ENCODE results near the gene ARID4B.
A peak's percentile ranks its signal among the peaks of the same experiment; 100 is the strongest.
"Not testable (repeated sequence)": the region's sequence is repeated elsewhere in the genome, so short reads cannot be mapped to it uniquely, and the experiment has no call there.

The ARID4B gene

DNA sequence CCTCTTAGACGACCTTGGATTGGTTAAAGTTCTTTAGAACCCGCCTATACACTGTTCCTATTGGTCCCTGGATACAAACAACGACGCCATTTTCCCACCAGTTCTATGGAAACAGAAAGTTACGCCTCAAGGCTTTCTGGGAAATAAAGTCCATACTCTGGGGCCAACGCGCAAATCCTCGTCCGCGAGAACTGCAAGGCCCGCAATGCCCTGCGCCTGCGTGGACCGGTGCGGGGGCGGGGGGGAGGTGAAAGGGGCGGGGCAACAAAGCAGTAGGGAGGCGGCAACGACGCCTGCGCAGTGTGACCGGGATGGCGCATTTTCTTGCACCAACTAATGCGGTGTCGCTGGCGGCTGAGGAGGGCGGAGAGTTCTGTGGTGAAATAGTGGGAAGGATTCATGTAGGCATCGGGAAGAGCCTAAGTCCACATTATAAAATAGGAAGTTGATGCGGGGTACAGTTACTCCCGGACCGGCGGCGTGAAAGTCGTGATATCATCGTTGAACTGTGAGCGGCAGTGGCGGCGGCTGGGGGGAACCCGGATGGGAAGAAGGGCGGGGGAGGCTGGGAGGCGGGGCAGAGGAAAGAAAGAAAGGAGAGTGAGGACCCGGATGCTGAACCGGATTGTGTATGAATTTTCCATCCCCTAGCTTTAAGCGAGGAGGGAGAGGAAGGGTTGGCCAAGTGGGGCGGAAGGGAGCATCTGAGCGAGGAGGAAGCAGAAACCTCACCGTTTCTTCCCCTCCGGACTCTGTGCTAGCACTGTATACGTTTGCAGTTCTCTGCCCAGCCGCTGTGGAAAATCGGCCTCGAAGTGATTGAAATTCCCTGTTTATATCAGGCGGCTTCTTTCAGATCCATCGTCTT is 526 bp upstream of the ARID4B start, which contains the start of gene GGPS1:
Gene GGPS1 (plus strand): TSS at position 300 of the 868 bp plus-strand sequence. CDS start 6,695 bp downstream, outside the sequence.
- DNase-seq, result peak; percentile 100

DNA sequence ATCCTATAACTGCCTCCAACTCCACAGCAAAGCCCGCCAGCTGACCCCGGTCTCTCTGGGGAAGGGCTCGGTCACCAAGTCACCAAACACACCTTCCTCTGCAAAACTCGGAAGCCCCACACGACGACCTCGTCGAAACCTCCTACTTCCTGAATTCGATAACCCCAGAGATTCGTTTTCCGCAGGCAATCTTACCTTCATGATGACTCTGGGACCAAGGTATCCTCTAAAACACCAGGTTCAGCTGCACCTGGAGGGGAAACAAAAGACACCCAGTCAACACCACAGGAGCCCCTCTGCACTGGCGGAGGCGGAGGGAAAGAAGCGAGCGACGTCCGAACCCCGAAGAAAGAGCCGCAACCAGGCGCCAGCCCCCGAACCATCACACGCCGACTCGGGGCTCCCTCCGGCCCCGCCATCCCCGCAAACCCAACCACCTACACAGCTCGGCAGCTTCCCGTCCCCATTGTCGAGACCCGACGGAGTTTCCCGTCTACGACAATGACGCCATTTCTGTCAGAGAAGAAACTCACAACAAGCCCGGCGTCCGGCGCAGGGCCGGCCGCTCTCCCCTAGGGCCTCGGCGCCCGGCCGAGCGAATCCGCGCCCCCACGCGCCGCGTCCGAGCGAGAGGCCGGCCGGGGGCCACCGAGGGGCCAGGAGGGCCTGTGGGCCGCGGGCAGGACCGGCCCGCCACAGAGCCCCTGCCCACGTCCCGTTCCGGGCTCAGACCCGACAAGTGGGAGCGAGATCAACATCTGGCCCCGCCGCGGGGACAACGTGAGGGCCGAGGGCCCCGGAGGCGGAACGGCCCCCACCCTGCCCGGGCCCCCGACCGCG is 1.0 kb downstream of the ARID4B start:
- peak; percentile 31 for DNase-seq

DNA sequence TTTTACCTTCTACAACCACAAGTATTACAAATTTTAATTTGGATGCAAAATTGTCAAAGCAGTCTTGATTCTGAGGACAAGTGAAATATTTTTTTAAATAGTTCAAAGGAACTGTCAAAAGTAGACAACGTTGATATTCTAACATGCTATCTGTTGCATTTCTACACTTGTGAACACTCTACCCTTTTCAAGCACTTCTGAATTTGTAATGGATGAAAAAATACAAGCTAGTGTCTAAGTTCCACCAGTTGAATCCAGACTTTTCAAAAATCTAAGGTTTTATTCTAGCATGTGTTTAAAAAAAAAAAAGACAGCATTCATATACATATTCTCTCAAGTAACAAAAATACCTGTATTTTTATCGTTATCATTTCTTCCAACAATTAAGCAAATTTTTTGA is 2.1 kb downstream of the ARID4B start:
- no peak for DNase-seq

DNA sequence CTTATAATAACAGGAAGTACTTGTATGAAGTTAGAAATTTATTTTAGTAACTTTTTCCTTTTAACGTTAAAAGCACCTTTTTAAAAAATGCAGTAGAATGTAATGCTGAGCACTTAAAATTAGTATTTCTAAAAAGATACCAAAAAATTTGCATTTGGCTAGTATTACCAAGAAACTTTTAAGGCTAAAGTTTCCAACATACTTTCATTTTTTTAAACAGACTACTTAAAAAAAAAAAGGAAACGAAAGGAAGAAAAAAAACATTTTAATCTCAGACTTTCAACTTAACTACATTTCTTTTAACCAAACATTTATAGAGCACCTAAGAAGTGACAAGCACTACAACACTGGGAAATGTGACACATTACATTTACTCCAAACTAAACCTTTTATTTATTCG is 2.8 kb downstream of the ARID4B start:
- no peak for DNase-seq

DNA sequence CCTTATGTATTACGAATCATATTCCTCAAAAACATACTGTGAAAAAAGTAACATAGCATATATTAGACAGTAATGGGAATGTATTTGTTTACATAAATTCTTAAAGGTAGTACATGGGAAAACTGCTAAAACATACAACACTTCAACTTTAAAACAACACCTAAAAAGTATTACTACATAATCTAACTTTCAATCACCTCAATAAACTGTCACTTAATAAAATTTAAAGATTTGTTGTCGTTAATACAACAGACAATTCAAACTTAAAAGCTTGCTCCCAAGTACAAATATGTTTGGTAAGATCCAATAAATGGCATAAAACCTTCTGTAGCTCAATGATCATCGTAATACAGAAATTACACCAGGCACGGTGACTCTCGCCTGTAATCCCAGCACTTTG is 3.7 kb downstream of the ARID4B start:
- no peak for DNase-seq

DNA sequence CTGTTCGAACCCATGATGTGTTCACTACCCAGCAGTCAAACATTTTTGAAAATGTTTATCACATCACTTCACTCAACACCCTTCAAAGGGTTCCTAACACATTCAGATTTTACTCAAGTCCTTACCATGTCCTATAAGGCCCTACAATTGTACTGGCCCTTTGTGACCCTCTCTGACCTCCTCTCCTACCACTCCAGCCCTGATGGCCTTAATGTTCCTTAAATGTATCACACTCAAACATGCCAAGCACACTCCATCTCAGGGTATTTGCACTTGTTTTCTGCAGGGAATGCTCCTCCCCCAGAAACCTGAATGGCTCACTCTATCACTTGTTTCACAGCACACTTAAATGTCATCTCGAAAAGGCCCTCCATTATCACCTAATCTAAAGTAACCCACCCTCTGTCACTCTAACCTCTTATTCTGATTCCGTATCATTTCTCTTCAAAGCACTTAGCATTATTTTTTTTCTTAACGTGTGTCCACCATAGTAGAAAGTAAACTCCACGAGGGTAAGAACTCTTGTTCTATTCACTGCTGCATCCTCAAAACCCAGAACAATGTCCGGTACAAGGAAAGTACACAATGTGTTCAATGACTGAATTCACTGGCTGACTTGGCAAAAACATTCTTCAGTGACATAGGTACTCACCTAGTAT is 7.3 kb downstream of the ARID4B start:
- DNase-seq, result no peak

DNA sequence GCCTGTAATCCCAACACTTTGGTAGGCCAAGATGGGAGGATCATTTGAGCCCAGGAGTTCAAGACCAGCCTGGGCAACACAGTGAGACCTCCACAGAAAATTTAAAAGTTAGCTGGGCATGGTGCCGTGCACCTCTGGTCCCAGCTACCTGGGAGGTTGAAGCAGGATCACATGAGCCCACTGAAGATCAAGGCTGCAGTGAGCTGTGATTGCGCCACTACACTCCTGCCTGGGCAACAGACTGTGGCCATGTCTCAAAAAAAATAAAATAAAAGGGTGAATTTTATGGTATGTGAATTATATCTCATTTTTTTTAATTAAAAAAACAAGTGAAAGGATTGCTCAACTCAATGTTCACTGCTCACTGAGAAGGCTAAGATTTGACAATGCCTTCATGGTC is 8.7 kb downstream of the ARID4B start:
- no peak for DNase-seq

DNA sequence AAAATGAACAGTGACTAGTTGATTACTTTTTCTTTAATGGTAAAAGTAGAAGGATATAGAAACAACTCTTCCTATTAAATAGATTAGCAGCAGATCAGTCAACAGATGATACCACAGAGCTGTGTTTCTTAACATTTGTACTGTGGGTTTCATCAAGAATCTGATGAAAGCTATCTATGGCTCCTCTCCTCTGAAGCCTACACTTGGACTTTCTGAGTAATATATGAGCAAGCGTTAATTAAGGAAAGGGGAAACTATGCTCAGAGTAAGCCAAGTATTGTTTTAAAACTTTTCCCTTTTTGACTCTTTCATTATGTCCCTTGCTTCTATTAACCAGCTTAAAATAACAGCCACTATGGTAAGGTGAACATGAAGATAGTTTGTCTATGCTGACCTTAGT is 10.8 kb downstream of the ARID4B start:
- no peak for DNase-seq

DNA sequence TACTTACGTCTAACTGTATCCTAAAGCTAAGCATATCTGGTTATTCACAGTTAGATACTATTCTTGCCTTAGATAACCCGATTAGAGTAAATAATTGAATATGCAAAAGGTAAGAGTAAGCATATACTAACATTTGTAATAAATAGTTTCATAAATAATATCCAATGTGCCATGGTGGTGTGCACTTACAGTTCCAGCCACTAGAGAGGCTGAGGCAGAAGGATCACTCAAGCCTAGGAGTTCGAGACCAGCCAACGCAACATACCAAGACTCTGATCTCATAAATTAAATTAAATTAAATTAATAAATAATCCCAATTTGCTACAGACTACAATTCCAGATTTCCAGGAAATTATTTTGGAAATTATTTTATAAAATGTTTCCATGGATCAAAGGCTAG is 12.2 kb downstream of the ARID4B start:
- DNase-seq, result no peak

DNA sequence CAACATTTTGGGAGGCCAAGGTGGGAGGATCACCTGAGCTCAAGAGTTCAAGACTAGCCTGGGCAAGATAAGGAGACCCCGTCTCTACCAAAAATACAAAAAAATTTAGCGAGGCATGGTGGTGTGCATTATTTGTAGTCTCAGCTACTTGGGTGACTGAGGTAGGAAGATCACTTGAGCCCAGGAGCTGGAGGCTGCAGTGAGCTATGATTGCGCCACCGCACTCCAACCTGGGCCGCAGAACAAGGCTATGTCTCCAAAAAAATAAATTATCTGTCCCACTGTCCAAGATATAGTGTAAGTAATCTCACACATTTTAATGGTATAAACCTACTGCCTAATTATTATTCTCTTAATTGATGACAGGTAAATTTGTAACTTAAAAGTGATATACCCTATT is 12.8 kb downstream of the ARID4B start:
- no peak for DNase-seq

DNA sequence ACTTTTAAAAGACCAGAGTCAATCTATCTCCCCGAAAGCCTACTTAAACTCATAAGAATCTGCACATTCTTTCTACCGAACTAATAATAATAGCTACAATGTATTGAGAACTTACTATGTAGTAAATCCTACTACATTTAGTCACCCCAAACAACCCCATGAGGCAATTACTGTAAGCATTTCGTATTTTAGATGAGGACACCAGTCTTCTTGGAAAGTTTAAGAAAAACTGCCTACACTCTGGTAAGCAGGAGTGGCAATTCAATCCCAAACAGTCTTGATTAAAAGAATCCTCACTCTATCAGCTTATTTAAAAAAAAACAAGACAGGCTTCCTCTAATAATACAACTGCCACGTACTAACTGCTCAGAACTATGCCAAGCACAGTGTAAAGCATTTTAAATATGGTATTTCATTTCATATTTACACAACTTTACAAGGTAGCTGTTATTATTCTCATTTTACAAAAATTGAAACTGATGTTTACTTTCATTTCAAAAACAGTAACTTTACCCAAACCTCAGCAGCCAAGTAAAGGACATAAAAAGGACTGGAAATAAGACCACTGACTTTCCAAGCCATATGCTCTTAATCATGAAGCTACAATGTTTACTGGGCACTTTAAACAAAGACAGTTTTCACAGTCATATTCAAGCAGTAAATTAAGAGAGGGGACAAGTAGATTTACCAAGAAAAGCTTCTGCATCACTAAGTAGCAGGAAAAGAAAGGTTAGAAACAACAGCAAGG is 13.9 kb downstream of the ARID4B start:
- DNase-seq, result no peak

DNA sequence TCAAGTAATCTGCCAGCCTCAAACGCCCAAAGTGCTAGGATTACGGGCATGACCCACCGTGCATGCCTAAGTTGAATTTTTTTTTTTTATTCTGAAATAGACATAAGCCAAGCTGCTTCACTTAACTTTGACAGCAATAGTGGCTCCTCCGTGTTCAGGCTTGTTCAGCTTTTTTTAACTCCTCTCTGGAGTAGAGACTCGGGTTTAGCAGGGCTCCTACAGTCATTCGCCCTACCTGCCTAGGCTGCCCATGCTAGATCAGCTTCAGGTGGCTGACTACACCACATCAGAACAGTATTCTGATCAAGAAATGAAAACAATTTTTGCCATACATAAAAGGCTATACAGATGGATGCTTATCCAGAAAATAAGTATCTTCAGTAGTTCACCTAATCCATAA is 14.7 kb downstream of the ARID4B start:
- no peak for DNase-seq

DNA sequence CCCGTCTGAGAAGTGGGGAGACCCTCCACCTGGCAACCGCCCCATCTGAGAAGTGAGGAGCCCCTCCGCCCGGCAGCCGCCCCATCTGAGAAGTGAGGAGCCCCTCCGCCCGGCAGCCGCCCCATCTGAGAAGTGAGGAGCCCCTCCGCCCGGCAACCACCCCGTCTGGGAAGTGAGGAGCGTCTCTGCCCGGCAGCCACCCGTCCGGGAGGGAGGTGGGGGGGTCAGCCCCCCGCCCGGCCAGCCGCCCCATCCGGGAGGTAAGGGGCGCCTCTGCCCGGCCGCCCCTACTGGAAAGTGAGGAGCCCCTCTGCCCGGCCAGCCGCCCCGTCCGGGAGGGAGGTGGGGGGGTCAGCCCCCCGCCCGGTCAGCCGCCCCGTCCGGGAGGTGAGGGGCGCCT is 18.8 kb downstream of the ARID4B start:
- DNase-seq, result not testable (repeated sequence)

DNA sequence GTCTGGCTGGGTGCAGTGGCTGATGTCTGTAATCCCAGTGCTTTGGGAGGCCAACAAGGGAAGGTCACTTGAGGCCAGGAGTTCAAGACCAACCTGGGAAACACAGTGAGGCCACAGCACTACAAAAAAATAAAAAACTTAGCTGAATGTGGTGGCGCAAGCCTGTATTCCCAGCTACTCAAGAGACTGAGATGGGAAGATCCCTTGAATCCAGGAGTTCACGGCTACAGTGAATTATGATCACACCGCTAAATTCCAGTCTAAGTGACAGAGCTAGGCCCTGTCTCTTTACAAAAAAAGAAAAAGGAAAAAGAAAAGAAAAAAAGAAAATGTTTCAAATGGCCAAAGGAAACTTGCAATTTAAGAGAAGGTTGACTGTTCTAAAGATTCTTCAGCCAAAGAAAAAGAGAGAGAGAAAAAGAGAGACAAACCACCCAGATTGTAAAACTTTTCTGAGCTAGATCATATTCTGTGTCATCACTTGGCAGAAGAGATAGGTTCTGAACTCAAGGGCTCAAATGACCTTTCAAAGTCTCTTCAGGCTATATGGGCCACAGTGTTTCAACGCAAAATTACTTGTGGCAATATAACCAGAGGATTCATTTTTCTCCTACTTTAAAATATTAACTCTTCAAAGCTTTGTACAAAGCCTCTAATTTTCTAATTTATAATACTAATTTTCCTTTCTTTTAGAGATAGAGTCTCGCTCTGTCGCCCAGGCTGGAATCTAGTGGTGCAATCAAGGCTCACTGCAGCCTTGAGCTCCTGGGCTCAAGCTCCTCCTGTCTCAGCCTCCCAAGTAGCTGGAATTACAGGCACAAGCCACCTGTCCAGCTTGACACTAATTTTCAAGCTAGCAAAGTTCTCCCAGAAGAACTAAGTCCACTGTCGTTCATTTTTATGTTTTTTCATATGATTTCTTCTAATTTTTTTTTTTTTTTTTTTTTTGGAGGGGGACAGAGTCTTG is 20.5 kb downstream of the ARID4B start:
- DNase-seq, result no peak

DNA sequence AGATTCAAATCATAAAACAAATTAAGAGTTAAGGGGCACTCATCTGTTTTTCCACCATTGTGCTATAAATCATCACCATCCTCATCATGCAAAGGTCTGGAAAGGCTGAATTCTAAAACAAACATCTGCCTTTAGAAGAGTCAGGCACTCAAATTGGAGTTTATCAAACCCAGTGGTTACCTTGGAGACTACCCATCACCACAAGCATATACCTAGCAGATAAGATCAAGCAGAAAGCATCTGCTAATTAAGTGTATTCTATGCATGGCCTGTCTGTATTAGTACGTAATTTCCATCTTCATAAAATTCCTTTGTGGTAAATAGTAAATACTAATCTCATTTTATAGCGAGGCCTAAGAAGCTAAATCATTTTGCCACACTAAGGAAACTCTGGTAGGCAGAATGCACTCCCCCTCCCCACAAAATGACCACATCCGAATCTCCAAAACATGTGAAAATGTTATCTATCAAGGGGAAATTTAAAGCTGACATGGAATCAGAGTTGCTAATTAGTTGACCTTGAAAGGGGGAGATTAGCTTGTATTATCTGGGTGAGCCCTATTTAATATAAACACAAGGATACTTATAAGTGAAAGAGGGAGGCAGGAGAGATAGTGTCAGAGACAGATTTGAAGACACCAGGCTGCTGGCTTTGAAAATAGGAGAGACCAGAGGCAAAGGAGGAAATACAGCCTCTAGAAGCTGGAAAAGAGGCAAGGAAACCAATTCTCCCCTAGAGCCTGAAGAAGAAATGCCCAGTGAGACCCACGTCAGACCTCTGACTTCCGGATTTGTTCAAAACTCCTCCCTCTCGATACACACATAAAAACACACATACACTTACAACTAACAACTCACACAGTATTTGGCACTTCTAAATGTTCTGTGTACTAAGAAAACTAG is 23.2 kb downstream of the ARID4B start:
- DNase-seq, result no peak

DNA sequence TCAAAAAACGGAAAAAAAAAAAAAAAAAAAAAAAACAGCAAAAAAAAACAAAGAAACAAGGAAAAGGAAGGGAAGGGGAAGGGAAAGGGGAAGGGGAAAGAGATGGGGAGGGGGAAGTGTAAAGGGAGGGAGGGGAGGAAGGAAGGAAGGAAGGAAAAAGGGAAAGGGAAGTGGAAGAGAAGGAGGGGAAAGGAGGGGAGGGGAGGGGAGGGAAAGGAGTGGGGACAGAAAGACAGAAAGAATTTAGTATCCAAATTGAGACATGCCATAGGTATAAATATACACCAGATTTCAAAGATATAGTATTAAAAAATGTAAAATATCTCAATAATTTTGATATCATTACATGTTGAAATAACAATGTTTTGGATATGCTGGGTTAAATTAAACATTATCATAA is 25.8 kb downstream of the ARID4B start:
- DNase-seq, result no peak

DNA sequence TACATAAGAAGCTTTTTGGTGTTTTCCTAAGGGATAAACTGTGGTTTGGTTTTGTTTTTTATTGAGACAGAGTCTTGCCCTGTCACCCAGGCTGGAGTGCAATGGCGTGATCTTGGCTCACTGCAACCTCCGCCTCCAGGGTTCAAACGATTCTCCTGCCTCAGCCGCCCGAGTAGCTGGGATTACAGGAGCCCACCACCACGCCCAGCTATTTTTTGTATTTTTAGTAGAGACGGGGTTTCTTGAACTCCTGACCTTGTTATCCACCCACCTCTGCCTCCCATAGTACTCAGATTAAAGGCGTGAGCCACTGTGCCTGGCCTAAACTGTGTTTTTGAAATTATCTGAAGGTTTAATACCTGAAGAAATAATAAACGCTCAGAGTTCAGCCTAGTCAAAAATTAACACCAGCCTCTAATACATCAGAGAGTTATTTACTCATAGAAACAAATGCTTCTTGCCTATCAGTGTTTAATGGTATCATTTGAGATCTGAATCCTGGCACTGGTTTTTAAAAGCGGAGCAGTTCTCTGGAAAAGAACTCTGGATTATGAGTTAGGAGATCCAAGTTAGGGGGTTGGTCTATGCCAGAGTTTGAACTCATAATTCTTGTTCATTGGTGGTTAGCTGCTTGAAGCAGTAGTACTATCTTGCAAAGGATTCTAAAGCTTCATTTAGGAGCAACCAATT is 28.7 kb downstream of the ARID4B start:
- no peak for DNase-seq

DNA sequence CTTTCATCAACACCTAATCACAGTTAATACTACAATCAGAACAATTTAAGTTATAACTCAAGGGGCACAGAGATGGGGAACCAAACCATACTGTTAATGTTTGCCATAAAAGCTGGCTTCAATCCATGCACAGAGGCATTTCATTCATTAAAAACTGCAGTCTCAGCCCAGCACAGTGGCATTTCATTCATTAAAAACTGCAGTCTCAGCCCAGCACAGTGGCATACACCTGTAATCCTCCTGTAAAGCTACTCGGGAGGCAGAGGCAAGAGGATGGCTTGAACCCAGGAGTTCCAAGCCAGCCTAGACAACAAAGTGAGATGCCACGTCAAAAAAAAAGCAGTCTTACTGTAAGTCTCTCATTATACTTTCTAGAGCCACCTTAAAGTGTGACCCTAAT is 29.2 kb downstream of the ARID4B start:
- DNase-seq, result no peak

DNA sequence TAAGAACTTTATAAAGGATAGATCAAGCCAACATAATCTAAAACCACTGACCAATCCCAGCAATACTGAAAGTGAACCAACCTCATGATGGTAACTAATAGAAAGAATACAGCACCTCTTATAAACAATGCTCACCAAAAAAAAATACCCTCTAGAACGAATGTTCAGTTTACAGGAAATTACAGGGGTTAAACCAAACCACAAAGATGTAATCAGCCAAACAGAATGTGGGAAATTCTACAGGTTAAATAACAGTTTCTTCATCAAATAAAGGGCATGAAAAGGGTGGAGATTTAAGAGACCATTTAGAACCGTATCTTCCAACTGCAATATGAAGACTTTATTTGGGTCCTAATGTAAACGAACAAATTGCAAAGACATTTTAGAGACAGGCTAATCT is 30.4 kb downstream of the ARID4B start:
- no peak for DNase-seq

DNA sequence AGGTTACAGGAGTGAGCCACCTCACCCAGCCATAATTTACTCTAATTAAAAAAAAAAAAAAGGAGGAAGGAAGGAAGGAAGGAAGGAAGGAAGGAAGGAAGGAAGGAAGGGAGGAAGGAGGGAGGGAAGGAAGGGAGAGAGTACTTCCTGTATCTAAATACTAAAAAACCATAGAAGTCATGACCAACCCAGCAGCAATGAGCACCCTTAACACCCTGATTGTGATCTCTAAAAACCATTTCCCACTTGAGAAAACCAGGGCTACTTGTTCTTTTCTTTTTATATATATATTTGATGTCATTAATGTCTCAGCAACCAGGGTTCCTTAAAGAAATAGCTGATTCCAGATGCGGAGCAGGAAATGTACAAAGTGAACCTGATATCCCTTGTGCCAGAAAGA is 31.2 kb downstream of the ARID4B start:
- DNase-seq, result no peak

Data from SIG-M5 (cell line).